Esophagus squamous epithelium (tissue), 5 donors: ENCODE results near the gene MYO9B. TPM values are rescaled to one million over a fixed set of nuclear protein-coding genes. Genes with fewer than 3 reads are reported as not detected.
"Not testable (repeated sequence)": the region's sequence is repeated elsewhere in the genome, so short reads cannot be mapped to it uniquely, and the experiment has no call there.

ENCODE experiments used
- DNase-seq: peaks from one replicate; lab custom pipeline; 2025; lab: John Stamatoyannopoulos, UW
- H3K27ac ChIP-seq, 4 donors: fragments of 200-600 bp; sonication (generic); one replicate each; pipeline ENCODE4 v1.5.1; 2016 to 2019; ENCODE audit warnings: mild to moderate bottlenecking in 1 of 4
- H3K27me3 ChIP-seq, 4 donors: fragments of 200-600 bp; sonication (generic); 1 replicate in 3 of 4; 2 replicates in 1 of 4; pipeline versions ENCODE4 v1.5.1 to v1.6.0; 2017 to 2021; ENCODE audit warnings: antibody characterized with exemption in 1 of 4
- H3K36me3 ChIP-seq, 3 donors: fragments of 200-600 bp; sonication (generic); one replicate each; pipeline ENCODE4 v1.5.1; 2016 to 2019
- H3K4me1 ChIP-seq, 3 donors: fragments of 200-600 bp; sonication (generic); one replicate each; pipeline ENCODE4 v1.5.1; 2017 to 2019
- H3K4me3 ChIP-seq, 4 donors: fragments of 200-600 bp; sonication (generic); 1 replicate in 3 of 4; 2 replicates in 1 of 4; pipeline ENCODE4 v1.5.1; 2016 to 2019; ENCODE audit warnings: mild to moderate bottlenecking in 2 of 4, moderate library complexity in 1 of 4
- H3K9me3 ChIP-seq, 3 donors: fragments of 200-600 bp; sonication (generic); one replicate each; pipeline ENCODE4 v1.5.1; 2016 to 2019
- CTCF ChIP-seq, 6 experiments: fragments of 450-650 bp in 4 of 6; fragments of 200-600 bp in 2 of 6; sonication (generic) in 2 of 6; IDR thresholded peaks; one replicate each; pipeline ENCODE4 v1.5.1; 2016 to 2019; ENCODE audit warnings: antibody characterized with exemption in 6 of 6, mild to moderate bottlenecking in 4 of 6, moderate library complexity in 4 of 6
- POLR2A ChIP-seq, 4 donors: fragments of 450-650 bp; IDR thresholded peaks; one replicate each; pipeline ENCODE4 v1.6.1; 2017; ENCODE audit warnings: antibody characterized with exemption in 4 of 4, mild to moderate bottlenecking in 4 of 4, moderate library complexity in 3 of 4
- WGBS, 2 donors: methylation state at CpG; one replicate each; pipeline ENCODE4 v1.1.5; 2018; 5-methylcytosine and 5-hydroxymethylcytosine counted together
- intact Hi-C: fragments of 100-400 bp; cut with DNase I; formaldehyde crosslinking; loops from one replicate; pipeline ENCODE4 v1.15.0; 2022
- total RNA-seq, 4 donors: library from RNA; depleted of rRNA; stranded (reverse); fragments of >200 nt; gene quantifications; one replicate each; pipeline ENCODE4 v1.1.0, GENCODE V29; 2016
- donor health status: DM: yes; HTN: yes; CAD: no.

Gene MYO9B
- total RNA-seq, 4 donors from 2014 or later = 25.5 to 60.5 (median 39.5) TPM

DNA sequence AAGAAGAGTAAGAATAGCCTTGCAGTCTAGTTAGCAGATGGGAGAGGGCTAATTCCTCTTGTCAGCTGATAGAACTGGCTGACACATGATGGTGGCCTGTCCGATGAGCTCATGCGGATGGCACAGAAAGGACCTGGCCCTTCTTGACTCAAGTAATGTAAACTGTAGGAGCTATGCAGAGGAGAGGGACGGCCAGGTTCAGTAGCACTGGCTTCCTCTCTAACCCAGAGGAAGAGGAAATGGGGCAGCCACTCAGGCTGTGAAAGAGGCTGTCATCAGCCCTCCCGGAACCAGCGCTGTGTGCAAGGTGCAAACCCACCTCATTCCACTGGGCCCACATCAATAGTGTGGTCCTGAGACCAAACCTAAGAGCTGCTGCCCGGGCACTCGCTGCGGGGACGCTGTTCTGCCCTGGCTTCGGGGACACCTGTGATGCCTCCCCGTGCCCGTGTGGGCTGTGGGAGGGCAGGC, 108.8 kb downstream of the MYO9B start:
- intact Hi-C loops = no loop called here
- WGBS, 2 donors = 75 to 86% methylated on average over 5 to 7 of the region's 12 CpGs
- Histone ChIP-seq H3K4me3 (no peak overlapping the region), H3K27ac (peak overlapping the region in 2 of 4 donors; percentile 26 to 39), H3K4me1 (peaks cover 0 to 4% (median 0%) of the 10 kb centered on the region in 3 donors), H3K9me3 (no peaks in the 10 kb centered on the region), H3K27me3 (no peaks in the 10 kb centered on the region), H3K36me3 (peaks cover 0 to 98% (median 17%) of the 10 kb centered on the region in 3 donors)
- no peak for DNase-seq
- TF ChIP-seq POLR2A (IDR thresholded peaks at IDR 0.05) = no peak
- no peak for TF ChIP-seq CTCF (IDR thresholded peaks at IDR 0.05)

- H3K27ac ChIP-seq = no peak overlapping the region
- 80 to 95% methylated on average over 4 to 8 of the region's 8 CpGs for WGBS, 2 donors
- H3K4me1 ChIP-seq = peaks cover 0 to 4% (median 0%) of the 10 kb centered on the region in 3 donors
- no peak overlapping the region for H3K4me3 ChIP-seq
- H3K9me3 ChIP-seq = no peaks in the 10 kb centered on the region
- TF ChIP-seq POLR2A (IDR thresholded peaks at IDR 0.05) (no peak), CTCF (IDR thresholded peaks at IDR 0.05) (no peak)
- no peak for DNase-seq
- peaks cover 0 to 100% (median 18%) of the 10 kb centered on the region in 3 donors for H3K36me3 ChIP-seq
- no peaks in the 10 kb centered on the region for H3K27me3 ChIP-seq
- intact Hi-C loops = no loop called here
These were observed 110.0 kb downstream of the MYO9B start for GRCh38 chr19:17185590-17185989.

GRCh38 chr19:17191736-17192135, 116.2 kb downstream of the MYO9B start:
- H3K27ac ChIP-seq, DNase-seq, intact Hi-C loops, H3K9me3 ChIP-seq, H3K4me1 ChIP-seq, H3K27me3 ChIP-seq, H3K4me3 ChIP-seq: not testable (repeated sequence)
- 78 to 83% methylated on average over 5 to 6 of the region's 6 CpGs for WGBS, 2 donors
- peaks cover 38 to 98% (median 54%) of the 10 kb centered on the region in 3 donors for H3K36me3 ChIP-seq

DNA sequence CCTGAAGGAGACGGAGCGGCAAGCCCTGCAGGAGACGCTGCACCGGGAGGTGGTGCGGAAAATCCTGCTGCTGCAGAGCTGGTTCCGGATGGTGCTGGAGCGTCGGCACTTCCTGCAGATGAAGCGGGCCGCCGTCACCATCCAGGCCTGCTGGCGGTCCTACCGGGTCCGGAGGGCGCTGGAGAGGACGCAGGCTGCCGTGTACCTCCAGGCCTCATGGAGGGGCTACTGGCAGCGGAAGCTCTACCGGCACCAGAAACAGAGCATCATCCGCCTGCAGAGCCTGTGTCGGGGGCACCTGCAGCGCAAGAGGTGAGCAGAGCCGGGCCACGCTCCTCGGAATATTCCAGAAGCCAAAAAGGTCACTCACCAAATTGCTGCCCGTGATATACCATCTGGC, 117.2 kb downstream of the MYO9B start:
- WGBS, 2 donors = 96 to 100% methylated on average over 4 to 5 of the region's 26 CpGs
- peaks cover 38 to 98% (median 52%) of the 10 kb centered on the region in 3 donors for H3K36me3 ChIP-seq
- no peak overlapping the region for H3K27ac ChIP-seq
- TF ChIP-seq CTCF (IDR thresholded peaks at IDR 0.05) = no peak
- no peak for TF ChIP-seq POLR2A (IDR thresholded peaks at IDR 0.05)
- intact Hi-C loops = no loop called here
- H3K27me3 ChIP-seq = no peaks in the 10 kb centered on the region
- no peak for DNase-seq
- H3K4me1 ChIP-seq = no peaks in the 10 kb centered on the region
- no peak overlapping the region for H3K4me3 ChIP-seq
- no peaks in the 10 kb centered on the region for H3K9me3 ChIP-seq

DNA sequence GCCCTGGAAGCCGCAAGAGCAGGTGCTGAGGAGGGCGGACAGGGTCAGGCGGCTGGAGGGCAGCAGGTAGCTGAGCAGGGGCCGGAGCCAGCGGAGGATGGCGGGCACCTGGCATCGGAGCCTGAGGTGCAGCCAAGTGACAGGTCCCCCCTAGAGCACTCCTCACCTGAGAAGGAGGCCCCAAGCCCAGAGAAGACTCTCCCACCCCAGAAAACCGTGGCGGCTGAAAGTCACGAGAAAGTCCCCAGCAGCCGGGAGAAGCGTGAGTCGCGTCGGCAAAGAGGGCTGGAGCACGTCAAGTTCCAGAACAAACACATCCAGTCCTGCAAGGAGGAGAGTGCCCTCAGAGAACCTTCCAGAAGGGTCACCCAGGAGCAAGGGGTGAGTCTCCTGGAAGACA, 119.0 kb downstream of the MYO9B start:
- intact Hi-C loops = no loop called here
- DNase-seq = no peak
- TF ChIP-seq POLR2A (IDR thresholded peaks at IDR 0.05) = no peak
- TF ChIP-seq CTCF (IDR thresholded peaks at IDR 0.05) = no peak
- no peaks in the 10 kb centered on the region for H3K9me3 ChIP-seq
- no peaks in the 10 kb centered on the region for H3K27me3 ChIP-seq
- no peaks in the 10 kb centered on the region for H3K4me1 ChIP-seq
- no peak overlapping the region for H3K27ac ChIP-seq
- no peak overlapping the region for H3K4me3 ChIP-seq
- WGBS, 2 donors = 94 to 97% methylated on average over 12 to 15 of the region's 16 CpGs
- H3K36me3 ChIP-seq = peaks cover 38 to 98% (median 50%) of the 10 kb centered on the region in 3 donors

GRCh38 chr19:17195106-17195505, 119.5 kb downstream of the MYO9B start:
- no peak for DNase-seq

More at GRCh38 chr19:17195106-17195505, 119.5 kb downstream of the MYO9B start:
- TF ChIP-seq POLR2A (IDR thresholded peaks at IDR 0.05) (no peak), CTCF (IDR thresholded peaks at IDR 0.05) (no peak)
- Histone ChIP-seq H3K9me3 (no peaks in the 10 kb centered on the region), H3K27ac (no peak overlapping the region), H3K36me3 (peaks cover 38 to 98% (median 51%) of the 10 kb centered on the region in 3 donors), H3K4me3 (no peak overlapping the region), H3K4me1 (no peaks in the 10 kb centered on the region), H3K27me3 (no peaks in the 10 kb centered on the region)
- intact Hi-C loops = no loop called here
- 100% methylated on average over 1 of the region's 23 CpGs; no CpG with 5 or more reads in 1 of the 2 donors for WGBS, 2 donors
